OCI-M1 (cell line): ENCODE results near the gene RPTOR.
A peak's percentile ranks its signal among the peaks of the same experiment; 100 is the strongest.
"Not testable (repeated sequence)": the region's sequence is repeated elsewhere in the genome, so short reads cannot be mapped to it uniquely, and the experiment has no call there.

Experiments
- DNase-seq: peaks from one replicate; lab custom pipeline; 2025; lab: John Stamatoyannopoulos, UW

RPTOR gene

GRCh38 chr17:80552523-80552922, 7.9 kb downstream of the RPTOR start:
- DNase-seq: no peak

GRCh38 chr17:80555266-80555665, 10.6 kb downstream of the RPTOR start:
- no peak for DNase-seq

GRCh38 chr17:80558046-80558445, 13.4 kb downstream of the RPTOR start:
- no peak for DNase-seq

GRCh38 chr17:80559825-80560251, 15.2 kb downstream of the RPTOR start:
- DNase-seq: no peak

- DNase-seq: no peak
Measured at GRCh38 chr17:80561541-80562114, 17.0 kb downstream of the RPTOR start.

GRCh38 chr17:80564545-80564944, 19.9 kb downstream of the RPTOR start:
- DNase-seq: no peak

GRCh38 chr17:80565343-80566053, 20.9 kb downstream of the RPTOR start:
- no peak for DNase-seq

GRCh38 chr17:80566054-80566400, 21.4 kb downstream of the RPTOR start:
- no peak for DNase-seq

- DNase-seq: no peak
Measured at GRCh38 chr17:80568246-80568645, 23.6 kb downstream of the RPTOR start.

- no peak for DNase-seq
Measured at GRCh38 chr17:80569924-80570323, 25.3 kb downstream of the RPTOR start.

GRCh38 chr17:80573701-80574100, 29.1 kb downstream of the RPTOR start:
- no peak for DNase-seq

GRCh38 chr17:80574496-80574895, 29.9 kb downstream of the RPTOR start:
- no peak for DNase-seq

- DNase-seq: peak; percentile 94
Measured at GRCh38 chr17:80575057-80575875, 30.6 kb downstream of the RPTOR start.

- DNase-seq: no peak
Measured at GRCh38 chr17:80577876-80578570, 33.4 kb downstream of the RPTOR start.

GRCh38 chr17:80578668-80579388, 34.2 kb downstream of the RPTOR start:
- DNase-seq: not testable (repeated sequence)

GRCh38 chr17:80582165-80582564, 37.5 kb downstream of the RPTOR start:
- DNase-seq: no peak

- no peak for DNase-seq
Measured at GRCh38 chr17:80584176-80584905, 39.7 kb downstream of the RPTOR start.

- DNase-seq: no peak
Measured at GRCh38 chr17:80585890-80586845, 41.5 kb downstream of the RPTOR start.

- no peak for DNase-seq
Measured at GRCh38 chr17:80586846-80587228, 42.2 kb downstream of the RPTOR start.
